ENCODE results near the gene CDKN1A. TPM values are rescaled to one million over a fixed set of nuclear protein-coding genes. Genes with fewer than 3 reads are reported as not detected.

CDKN1A gene
- total and polyA plus RNA-seq, 9 of the 15 experiments (the other 6 are each of a cell fraction or from before 2014, with no cell fraction given) = 0.25 to 8.1 (median 5.1) TPM

DNA sequence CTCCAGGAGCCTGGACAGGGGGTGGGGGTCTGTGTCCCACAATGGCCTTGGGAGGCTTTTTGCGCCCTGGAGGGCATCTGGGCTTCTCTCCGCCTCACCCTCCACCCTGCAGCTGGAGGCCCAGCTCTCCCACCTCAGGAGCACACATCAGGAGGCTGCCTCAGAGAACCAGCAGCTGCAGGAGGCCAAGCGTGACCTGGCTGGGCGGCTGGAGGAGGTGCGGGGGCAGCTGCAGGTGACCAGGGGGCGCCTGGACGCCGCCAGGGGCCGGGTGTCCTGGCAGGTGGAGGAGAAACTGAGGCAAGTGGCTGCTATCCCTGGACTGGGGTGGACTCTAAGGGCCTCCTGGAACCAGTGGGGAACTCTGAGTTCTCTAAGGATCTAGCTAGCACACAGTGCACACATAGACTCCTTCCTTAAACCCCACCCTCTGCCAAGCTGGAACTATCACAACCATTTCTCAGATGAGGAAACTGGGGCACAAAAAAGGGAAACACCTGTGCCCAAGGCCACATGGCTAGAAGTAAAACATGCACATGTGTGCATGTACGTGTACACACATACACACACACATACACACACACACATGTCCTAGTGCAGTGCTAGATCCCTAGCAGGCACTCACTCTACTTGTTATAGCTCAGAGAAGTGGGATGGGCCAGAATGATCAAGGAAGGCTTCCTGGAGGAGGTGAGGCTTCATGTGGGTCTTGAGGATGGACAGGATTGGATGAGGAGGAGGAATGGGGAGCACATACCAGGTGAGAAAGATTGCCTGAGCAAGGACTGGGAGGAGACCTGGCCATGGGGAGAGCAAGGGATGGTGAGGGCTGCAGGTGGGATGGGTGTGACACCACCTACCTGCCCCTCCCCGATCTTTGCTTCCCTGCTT lies 42.0 kb downstream of the CDKN1A start (continued):
- TF ChIP-seq, protein P1, sequence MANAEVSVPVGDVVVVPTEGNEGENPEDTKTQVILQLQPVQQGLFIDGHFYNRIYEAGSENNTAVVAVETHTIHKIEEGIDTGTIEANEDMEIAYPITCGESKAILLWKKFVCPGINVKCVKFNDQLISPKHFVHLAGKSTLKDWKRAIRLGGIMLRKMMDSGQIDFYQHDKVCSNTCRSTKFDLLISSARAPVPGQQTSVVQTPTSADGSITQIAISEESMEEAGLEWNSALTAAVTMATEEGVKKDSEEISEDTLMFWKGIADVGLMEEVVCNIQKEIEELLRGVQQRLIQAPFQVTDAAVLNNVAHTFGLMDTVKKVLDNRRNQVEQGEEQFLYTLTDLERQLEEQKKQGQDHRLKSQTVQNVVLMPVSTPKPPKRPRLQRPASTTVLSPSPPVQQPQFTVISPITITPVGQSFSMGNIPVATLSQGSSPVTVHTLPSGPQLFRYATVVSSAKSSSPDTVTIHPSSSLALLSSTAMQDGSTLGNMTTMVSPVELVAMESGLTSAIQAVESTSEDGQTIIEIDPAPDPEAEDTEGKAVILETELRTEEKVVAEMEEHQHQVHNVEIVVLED (CRISPR knock-in tag; IDR thresholded peaks at IDR 0.05) = no peak
- TF ChIP-seq ESRRA (IDR thresholded peaks at IDR 0.05; ENCODE audit: borderline replicate concordance, low read depth) (no peak), PHF21A (IDR thresholded peaks at IDR 0.05; ENCODE audit: borderline replicate concordance, low read depth) (no peak), E2F3 (CRISPR knock-in tag; IDR thresholded peaks at IDR 0.05) (no peak), ZNF263 (CRISPR knock-in tag; IDR thresholded peaks at IDR 0.05; ENCODE audit: borderline replicate concordance) (peak; percentile 84), ETS1 (conservative IDR thresholded peaks at IDR 0.05; ENCODE audit: control insufficient read depth, low read depth, low read length) (no peak), ZZZ3 (IDR thresholded peaks at IDR 0.05) (no peak), BCOR (IDR thresholded peaks at IDR 0.05) (peak; percentile 81), CREBBP (IDR thresholded peaks at IDR 0.05; ENCODE audit: low read depth, low read length) (no peak), SMARCA5 (IDR thresholded peaks at IDR 0.05) (peak; percentile 84; the same call in 1 of the 2 replicates), ETV6 (IDR thresholded peaks at IDR 0.05; ENCODE audit: borderline replicate concordance in 1 of 2, low read depth in 2 of 2, low read length in 1 of 2) (no peak), ETV6 (CRISPR knock-in tag; IDR thresholded peaks at IDR 0.05; ENCODE audit: borderline replicate concordance) (no peak), NFIX (CRISPR knock-in tag; IDR thresholded peaks at IDR 0.05; ENCODE audit: low read depth) (no peak), NFXL1 (CRISPR knock-in tag; IDR thresholded peaks at IDR 0.05) (no peak), ZNF436 (CRISPR knock-in tag; IDR thresholded peaks at IDR 0.05) (peak; percentile 77), ZNF785 (CRISPR knock-in tag; IDR thresholded peaks at IDR 0.05) (no peak), CHD2 (IDR thresholded peaks at IDR 0.05; ENCODE audit: low read depth, low read length) (no peak), ZNF77 (CRISPR knock-in tag; IDR thresholded peaks at IDR 0.05) (no peak), KLF16 (IDR thresholded peaks at IDR 0.05) (no peak)
- TF ChIP-seq, protein P2, sequence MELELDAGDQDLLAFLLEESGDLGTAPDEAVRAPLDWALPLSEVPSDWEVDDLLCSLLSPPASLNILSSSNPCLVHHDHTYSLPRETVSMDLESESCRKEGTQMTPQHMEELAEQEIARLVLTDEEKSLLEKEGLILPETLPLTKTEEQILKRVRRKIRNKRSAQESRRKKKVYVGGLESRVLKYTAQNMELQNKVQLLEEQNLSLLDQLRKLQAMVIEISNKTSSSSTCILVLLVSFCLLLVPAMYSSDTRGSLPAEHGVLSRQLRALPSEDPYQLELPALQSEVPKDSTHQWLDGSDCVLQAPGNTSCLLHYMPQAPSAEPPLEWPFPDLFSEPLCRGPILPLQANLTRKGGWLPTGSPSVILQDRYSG (tag; conservative IDR thresholded peaks at IDR 0.05; ENCODE audit: low read depth) = no peak
- TF ChIP-seq, protein P3, sequence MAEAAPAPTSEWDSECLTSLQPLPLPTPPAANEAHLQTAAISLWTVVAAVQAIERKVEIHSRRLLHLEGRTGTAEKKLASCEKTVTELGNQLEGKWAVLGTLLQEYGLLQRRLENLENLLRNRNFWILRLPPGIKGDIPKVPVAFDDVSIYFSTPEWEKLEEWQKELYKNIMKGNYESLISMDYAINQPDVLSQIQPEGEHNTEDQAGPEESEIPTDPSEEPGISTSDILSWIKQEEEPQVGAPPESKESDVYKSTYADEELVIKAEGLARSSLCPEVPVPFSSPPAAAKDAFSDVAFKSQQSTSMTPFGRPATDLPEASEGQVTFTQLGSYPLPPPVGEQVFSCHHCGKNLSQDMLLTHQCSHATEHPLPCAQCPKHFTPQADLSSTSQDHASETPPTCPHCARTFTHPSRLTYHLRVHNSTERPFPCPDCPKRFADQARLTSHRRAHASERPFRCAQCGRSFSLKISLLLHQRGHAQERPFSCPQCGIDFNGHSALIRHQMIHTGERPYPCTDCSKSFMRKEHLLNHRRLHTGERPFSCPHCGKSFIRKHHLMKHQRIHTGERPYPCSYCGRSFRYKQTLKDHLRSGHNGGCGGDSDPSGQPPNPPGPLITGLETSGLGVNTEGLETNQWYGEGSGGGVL (CRISPR knock-in tag; IDR thresholded peaks at IDR 0.05) = no peak
- TF ChIP-seq, protein P4, sequence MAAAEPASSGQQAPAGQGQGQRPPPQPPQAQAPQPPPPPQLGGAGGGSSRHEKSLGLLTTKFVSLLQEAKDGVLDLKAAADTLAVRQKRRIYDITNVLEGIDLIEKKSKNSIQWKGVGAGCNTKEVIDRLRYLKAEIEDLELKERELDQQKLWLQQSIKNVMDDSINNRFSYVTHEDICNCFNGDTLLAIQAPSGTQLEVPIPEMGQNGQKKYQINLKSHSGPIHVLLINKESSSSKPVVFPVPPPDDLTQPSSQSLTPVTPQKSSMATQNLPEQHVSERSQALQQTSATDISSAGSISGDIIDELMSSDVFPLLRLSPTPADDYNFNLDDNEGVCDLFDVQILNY (CRISPR knock-in tag; IDR thresholded peaks at IDR 0.05) = no peak

All from K562 (cell line).